Calu3 (cell line): ENCODE measurements around the gene COQ8B. TPM values are rescaled to one million over a fixed set of nuclear protein-coding genes. Genes with fewer than 3 reads are reported as not detected.
"Not testable (repeated sequence)": the region's sequence is repeated elsewhere in the genome, so short reads cannot be mapped to it uniquely, and the experiment has no call there.

Experiments used
- BruUV-seq: library from RNA; stranded (reverse); fragments of 400-500 nt; replicated peaks from 2 replicates; lab custom pipeline; 2021; lab: Mats Ljungman, UMichigan
- CTCF ChIA-PET: fragments of 300-600 bp; sonication (Branson Sonifier 250); formaldehyde crosslinking; loops from one replicate; lab custom pipeline; 2022; ENCODE audit warnings: antibody characterized with exemption; lab: Charles Lee
- DNase-seq: peaks from one replicate; pipeline ENCODE4 v3.0.0; 2022
- H3K27ac Mint-ChIP-seq: one replicate; pipeline ENCODE4 v1.8.0; 2022; ENCODE audit warnings: mixed read lengths; ENCODE audit not compliant: unreplicated experiment
- H3K27me3 Mint-ChIP-seq: one replicate; pipeline ENCODE4 v1.8.0; 2022; ENCODE audit warnings: mixed read lengths; ENCODE audit not compliant: unreplicated experiment
- H3K36me3 Mint-ChIP-seq: one replicate; pipeline ENCODE4 v1.8.0; 2022; ENCODE audit warnings: mild to moderate bottlenecking, moderate library complexity, mixed read lengths; ENCODE audit not compliant: insufficient read depth, unreplicated experiment
- H3K4me1 Mint-ChIP-seq: one replicate; pipeline ENCODE4 v1.8.0; 2022; ENCODE audit warnings: mild to moderate bottlenecking, low read depth, mixed read lengths; ENCODE audit not compliant: unreplicated experiment
- H3K4me3 Mint-ChIP-seq: one replicate; pipeline ENCODE4 v1.8.0; 2022; ENCODE audit warnings: mild to moderate bottlenecking, low read depth, moderate library complexity, mixed read lengths; ENCODE audit not compliant: unreplicated experiment
- H3K9me3 Mint-ChIP-seq: one replicate; pipeline ENCODE4 v1.8.0; 2022; ENCODE audit warnings: low read depth, mixed read lengths; ENCODE audit not compliant: unreplicated experiment
- CTCF ChIP-seq: fragments of 200-600 bp; IDR thresholded peaks from one replicate; pipeline ENCODE4 v1.8.0; 2022; ENCODE audit warnings: antibody characterized with exemption; ENCODE audit not compliant: unreplicated experiment
- intact Hi-C: fragments of 100-400 bp; cut with micrococcal nuclease; formaldehyde crosslinking; loops from one replicate; pipeline ENCODE4 v1.10.0; 2022; ENCODE audit not compliant: unreplicated experiment
- total RNA-seq: library from RNA; stranded (reverse); gene quantifications from 2 replicates; pipeline ENCODE4 v1.2.3, GENCODE V29; 2022

COQ8B gene
- total RNA-seq, 1 experiment from 2014 or later, result 55.9 TPM

GRCh38 chr19:40650749-40651305 is 65.9 kb downstream of the COQ8B start:
- no peak for DNase-seq
- peaks cover 14% of the 10 kb centered on the region for H3K36me3 Mint-ChIP-seq
- BruUV-seq, result no TSS peak
- CTCF ChIA-PET, result no interaction called here
- H3K27me3 Mint-ChIP-seq, result no peaks in the 10 kb centered on the region
- no peak for TF ChIP-seq CTCF
- no peaks in the 10 kb centered on the region for H3K9me3 Mint-ChIP-seq
- no peak overlapping the region for H3K27ac Mint-ChIP-seq
- H3K4me1 Mint-ChIP-seq, result peaks cover 16% of the 10 kb centered on the region
- H3K4me3 Mint-ChIP-seq, result no peak overlapping the region
- intact Hi-C loops, result no loop called here

GRCh38 chr19:40649903-40650675 is 66.6 kb downstream of the COQ8B start:
- H3K9me3 Mint-ChIP-seq, intact Hi-C loops, H3K4me3 Mint-ChIP-seq, BruUV-seq, DNase-seq, H3K27me3 Mint-ChIP-seq, H3K27ac Mint-ChIP-seq, CTCF ChIA-PET: not testable (repeated sequence)
- Mint-ChIP-seq H3K4me1 (peaks cover 21% of the 10 kb centered on the region), H3K36me3 (peaks cover 15% of the 10 kb centered on the region)

DNA sequence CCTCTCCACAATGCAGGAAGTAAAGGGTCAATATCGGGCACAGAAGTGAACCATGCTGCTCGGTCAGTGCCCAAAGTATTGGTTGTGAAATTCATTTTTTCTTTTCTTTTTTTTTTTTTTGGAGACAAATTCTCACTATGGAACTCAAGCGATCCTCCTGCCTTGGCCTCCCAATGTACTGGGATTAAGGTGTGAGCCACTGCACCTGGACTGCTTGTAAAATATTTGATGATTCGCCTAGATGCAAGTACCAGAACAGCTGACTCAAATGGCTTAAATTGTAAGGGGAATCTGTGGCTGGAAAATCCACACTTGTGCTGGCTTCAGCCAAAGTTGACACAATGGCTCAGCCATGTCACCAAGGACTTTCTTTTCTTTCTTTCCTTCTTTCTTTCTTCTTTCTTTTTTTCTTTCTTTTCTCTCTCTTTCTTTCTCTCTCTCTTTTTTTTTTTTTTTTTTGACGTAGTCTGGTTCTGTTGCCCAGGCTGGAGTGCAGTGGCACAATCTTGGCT is 69.9 kb downstream of the COQ8B start:
- Mint-ChIP-seq H3K4me1 (peaks cover 21% of the 10 kb centered on the region), H3K36me3 (peaks cover 15% of the 10 kb centered on the region), H3K4me3 (peak overlapping the region; percentile 63), H3K27me3 (no peaks in the 10 kb centered on the region), H3K27ac (peak overlapping the region; percentile 69), H3K9me3 (no peaks in the 10 kb centered on the region)
- TF ChIP-seq CTCF, result no peak
- no peak for DNase-seq
- intact Hi-C loops, result no loop called here
- CTCF ChIA-PET, result interaction anchor here (0.6 to 3.2 kb wide), 6 partner anchors 13 to 574 kb away, joined by 3 to 30 read pairs (median 4); no protein-coding TSS in a partner anchor
- TSS peak; percentile 98 for BruUV-seq

DNA sequence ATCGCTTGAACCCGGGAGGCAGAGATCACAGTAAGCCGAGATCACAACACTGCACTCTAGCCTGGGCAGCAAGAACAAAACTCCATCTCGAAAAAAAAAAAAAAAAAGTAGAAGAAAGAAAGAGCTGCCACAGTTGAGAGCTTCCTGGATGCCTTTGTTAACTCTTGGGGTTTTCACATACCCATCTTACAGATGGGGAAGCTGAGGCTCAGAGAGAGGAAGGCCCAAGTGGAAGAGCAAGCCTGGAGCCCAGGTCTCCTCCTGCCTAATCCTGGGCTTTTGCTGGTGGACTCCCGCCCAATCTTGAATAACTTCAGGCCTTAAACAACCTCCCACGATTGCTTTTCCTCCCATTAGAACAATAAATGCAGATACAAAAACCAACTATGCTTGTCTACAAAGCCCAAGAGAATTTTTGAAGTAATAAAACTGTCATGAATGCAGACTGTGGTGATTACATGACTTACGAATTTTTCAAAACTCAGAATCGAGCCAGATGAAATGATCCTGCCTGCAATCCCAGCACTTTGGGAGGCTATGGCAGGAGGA is 73.9 kb downstream of the COQ8B start:
- peaks cover 39% of the 10 kb centered on the region for H3K4me1 Mint-ChIP-seq
- H3K27me3 Mint-ChIP-seq, result no peaks in the 10 kb centered on the region
- no peak overlapping the region for H3K4me3 Mint-ChIP-seq
- H3K27ac Mint-ChIP-seq, result no peak overlapping the region
- BruUV-seq, result no TSS peak
- no peak for TF ChIP-seq CTCF
- peaks cover 15% of the 10 kb centered on the region for H3K36me3 Mint-ChIP-seq
- no peak for DNase-seq
- intact Hi-C loops, result no loop called here
- no peaks in the 10 kb centered on the region for H3K9me3 Mint-ChIP-seq
- CTCF ChIA-PET, result interaction anchor here (0.8 kb wide), 1 partner anchor 40 kb away, joined by 5 read pairs; no protein-coding TSS in a partner anchor
